Colonic mucosa (tissue), 4 donors: ENCODE data around the gene TJP2. TPM values are rescaled to one million over a fixed set of nuclear protein-coding genes. Genes with fewer than 3 reads are reported as not detected.

ENCODE experiments used
- DNase-seq: peaks from one replicate; pipeline ENCODE4 v3.0.0-alpha.2; 2020
- H3K27ac ChIP-seq: fragments of 200-600 bp; one replicate; pipeline ENCODE4 v1.8.0; 2021
- H3K27me3 ChIP-seq: fragments of 200-600 bp; one replicate; pipeline ENCODE4 v1.8.0; 2021
- H3K36me3 ChIP-seq: fragments of 200-600 bp; one replicate; pipeline ENCODE4 v1.8.0; 2021
- H3K4me1 ChIP-seq: fragments of 200-600 bp; one replicate; pipeline ENCODE4 v1.8.0; 2021; ENCODE audit warnings: mild to moderate bottlenecking
- H3K4me3 ChIP-seq: fragments of 200-600 bp; one replicate; pipeline ENCODE4 v1.8.0; 2021
- H3K9ac ChIP-seq, 2 donors: one replicate each; pipeline ENCODE4 v1.7.0; 2013; ENCODE audit warnings: control low read depth in 2 of 2, low read depth in 2 of 2, low read length in 2 of 2
- H3K9me3 ChIP-seq: fragments of 200-600 bp; one replicate; pipeline ENCODE4 v1.8.0; 2021
- intact Hi-C: fragments of 100-400 bp; cut with DNase I; formaldehyde crosslinking; loops from one replicate; pipeline ENCODE4 v1.14.1; 2022
- total RNA-seq, 2 donors: library from RNA; stranded (reverse); fragmentation: NEBNext Ultra II Directional in 1 of 2; extraction: Animal tissue kit (Norgen Biotek cat#: 25700) in 1 of 2; gene quantifications; one replicate each; pipeline ENCODE4 v1.2.1, GENCODE V29; 2021
- TF ChIP-seq, protein P1 (sequence below): fragments of 200-600 bp; IDR thresholded peaks from one replicate; pipeline ENCODE4 v1.8.0; 2022; ENCODE audit warnings: antibody characterized with exemption, mild to moderate bottlenecking
- donor health status: healthy.
- donor health status: DM: no; HTN: no; CAD: no.
- donor health status: DM: no; HTN: no; CAD: no.

Gene TJP2
- total RNA-seq, 2 donors from 2014 or later = 133 to 174 TPM

DNA sequence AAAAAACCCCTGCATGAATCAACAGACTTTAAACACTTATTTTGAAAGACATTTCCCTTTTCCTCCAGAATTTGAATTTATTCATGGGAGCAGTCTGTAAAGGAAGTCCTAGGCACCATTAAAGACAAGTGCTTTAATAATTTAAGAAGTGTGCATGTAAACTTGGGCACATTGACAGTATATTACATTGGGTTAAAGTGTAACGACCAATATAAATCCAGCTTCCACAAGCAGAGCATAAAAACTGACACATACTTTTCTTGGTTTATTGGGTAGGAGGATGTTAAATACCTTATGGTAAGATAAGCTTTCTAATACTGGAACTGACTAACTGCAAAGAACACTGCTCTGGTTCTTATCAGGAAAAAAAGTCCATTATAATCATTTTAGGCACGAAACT lies 149.8 kb downstream of the TJP2 start:
- Histone ChIP-seq H3K4me1 (no peaks in the 10 kb centered on the region), H3K36me3 (no peaks in the 10 kb centered on the region), H3K4me3 (no peak overlapping the region), H3K27ac (no peak overlapping the region), H3K27me3 (peaks cover 11% of the 10 kb centered on the region), H3K9ac (no peak overlapping the region), H3K9me3 (no peaks in the 10 kb centered on the region)
- intact Hi-C loops = no loop called here
- no peak for DNase-seq
- TF ChIP-seq, protein P1, sequence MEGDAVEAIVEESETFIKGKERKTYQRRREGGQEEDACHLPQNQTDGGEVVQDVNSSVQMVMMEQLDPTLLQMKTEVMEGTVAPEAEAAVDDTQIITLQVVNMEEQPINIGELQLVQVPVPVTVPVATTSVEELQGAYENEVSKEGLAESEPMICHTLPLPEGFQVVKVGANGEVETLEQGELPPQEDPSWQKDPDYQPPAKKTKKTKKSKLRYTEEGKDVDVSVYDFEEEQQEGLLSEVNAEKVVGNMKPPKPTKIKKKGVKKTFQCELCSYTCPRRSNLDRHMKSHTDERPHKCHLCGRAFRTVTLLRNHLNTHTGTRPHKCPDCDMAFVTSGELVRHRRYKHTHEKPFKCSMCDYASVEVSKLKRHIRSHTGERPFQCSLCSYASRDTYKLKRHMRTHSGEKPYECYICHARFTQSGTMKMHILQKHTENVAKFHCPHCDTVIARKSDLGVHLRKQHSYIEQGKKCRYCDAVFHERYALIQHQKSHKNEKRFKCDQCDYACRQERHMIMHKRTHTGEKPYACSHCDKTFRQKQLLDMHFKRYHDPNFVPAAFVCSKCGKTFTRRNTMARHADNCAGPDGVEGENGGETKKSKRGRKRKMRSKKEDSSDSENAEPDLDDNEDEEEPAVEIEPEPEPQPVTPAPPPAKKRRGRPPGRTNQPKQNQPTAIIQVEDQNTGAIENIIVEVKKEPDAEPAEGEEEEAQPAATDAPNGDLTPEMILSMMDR = no peak

Other genes starting within 250 kb of the TJP2 start
- gene PRKACG, start 160.2 kb upstream of the TJP2 start, total RNA-seq = not detected
- 10 to 100 TPM in 1 of 2 donors, 1 to 10 TPM in 1; 9.7 to 16.9 TPM for gene FXN, start 138.5 kb upstream of the TJP2 start, total RNA-seq
- 1 to 10 TPM; 1.7 to 3.0 TPM for gene ENTREP1, start 150.9 kb downstream of the TJP2 start, total RNA-seq